Adrenal gland (tissue), 12 donors: ENCODE results near the gene DUSP1. TPM values are rescaled to one million over a fixed set of nuclear protein-coding genes. Genes with fewer than 3 reads are reported as not detected.
A peak's percentile ranks its signal among the peaks of the same experiment; 100 is the strongest.

Experiments
- DNase-seq, 7 donors: peaks; one replicate each; pipeline ENCODE4 v3.0.0-alpha.2; 2019 to 2020
- H3K27ac ChIP-seq, 5 donors: fragments of 200-600 bp; sonication (generic) in 4 of 5; 1 replicate in 3 of 5; 2 replicates in 2 of 5; pipeline versions ENCODE4 v1.5.1 to v1.8.0; 2016 to 2020; ENCODE audit warnings: mild to moderate bottlenecking in 1 of 5
- H3K27me3 ChIP-seq: fragments of 200-600 bp; 2 replicates; pipeline ENCODE4 v1.8.0; 2021
- H3K36me3 ChIP-seq, 2 donors: fragments of 200-600 bp; replicated peaks in 1 of 2; 1 replicate in 1 of 2; 2 replicates in 1 of 2; pipeline versions ENCODE4 v1.5.1 to v1.8.0; 2018 to 2022
- H3K4me1 ChIP-seq, 2 donors: fragments of 200-600 bp; replicated peaks in 1 of 2; 1 replicate in 1 of 2; 2 replicates in 1 of 2; pipeline versions ENCODE4 v1.5.1 to v1.8.0; 2018 to 2021
- H3K4me3 ChIP-seq, 4 donors: fragments of 200-600 bp; sonication (generic) in 3 of 4; one replicate each; pipeline ENCODE4 v1.5.1; 2016 to 2018
- H3K9me3 ChIP-seq, 3 donors: fragments of 200-600 bp; sonication (generic) in 1 of 3; replicated peaks in 1 of 3; 1 replicate in 2 of 3; 2 replicates in 1 of 3; pipeline versions ENCODE4 v1.5.1 to v1.8.0; 2016 to 2021
- POLR2A ChIP-seq, 2 donors: fragments of 450-650 bp; IDR thresholded peaks; one replicate each; pipeline ENCODE4 v1.6.1; 2017; ENCODE audit warnings: antibody characterized with exemption in 2 of 2, mild to moderate bottlenecking in 2 of 2, moderate library complexity in 1 of 2
- WGBS, 4 donors: extraction: QIAGEN DNeasy Blood & Tissue Kit in 2 of 4; methylation state at CpG; one replicate each; pipeline versions ENCODE4 v1.1.5 to v1.1.7; 2013 to 2017; 5-methylcytosine and 5-hydroxymethylcytosine counted together
- intact Hi-C, 2 donors: fragments of 100-400 bp; cut with DNase I; formaldehyde crosslinking; loops; one replicate each; pipeline versions ENCODE4 v1.14.1 to v1.15.0; 2022 to 2023
- polyA plus RNA-seq, 3 donors: library from polyadenylated mRNA; stranded (reverse); fragments of 200-250 nt in 2 of 3; fragments of 350-450 nt in 1 of 3; fragmentation: Illumina TruSeq in 1 of 3; extraction: RNeasy Lipid Tissue Mini Kit (QIAGEN cat#74804) in 1 of 3; gene quantifications; one replicate each; pipeline ENCODE4 v1.2.3, GENCODE V29; 2013 to 2014
- total RNA-seq, 9 donors: library from RNA; depleted of rRNA in 4 of 9; stranded (reverse); fragments of >200 nt in 4 of 9; fragments of 120-200 nt in 1 of 9; fragmentation: NEBNext Ultra II Directional in 1 of 9; extraction: Animal tissue kit (Norgen Biotek cat#: 25700) in 1 of 9; gene quantifications; one replicate each; pipeline versions ENCODE4 v1.1.0 to v1.2.4, GENCODE V29; 2013 to 2023
- TF ChIP-seq, protein P1 (sequence below), 6 experiments: fragments of 450-650 bp in 4 of 6; fragments of 200-600 bp in 2 of 6; sonication (generic) in 1 of 6; IDR thresholded peaks; 1 replicate in 5 of 6; 2 replicates in 1 of 6; pipeline versions ENCODE4 v1.5.1 to v1.8.0; 2016 to 2021; ENCODE audit warnings: antibody characterized with exemption in 6 of 6, mild to moderate bottlenecking in 2 of 6, moderate library complexity in 1 of 6
- donor health status: healthy with polysubstance abuse.
- donor health status: Bipolar disorder and iron deficiency.
- donor health status: DM: yes; HTN: yes; CAD: no.
- donor health status: DM: no; HTN: no; CAD: no.
- donor health status: DM: no; HTN: no; CAD: no.
- donor health status: DM: yes; HTN: yes; CAD: no.

The DUSP1 gene
- total and polyA plus RNA-seq, 12 donors = 59.5 to 603 (median 260) TPM

DNA sequence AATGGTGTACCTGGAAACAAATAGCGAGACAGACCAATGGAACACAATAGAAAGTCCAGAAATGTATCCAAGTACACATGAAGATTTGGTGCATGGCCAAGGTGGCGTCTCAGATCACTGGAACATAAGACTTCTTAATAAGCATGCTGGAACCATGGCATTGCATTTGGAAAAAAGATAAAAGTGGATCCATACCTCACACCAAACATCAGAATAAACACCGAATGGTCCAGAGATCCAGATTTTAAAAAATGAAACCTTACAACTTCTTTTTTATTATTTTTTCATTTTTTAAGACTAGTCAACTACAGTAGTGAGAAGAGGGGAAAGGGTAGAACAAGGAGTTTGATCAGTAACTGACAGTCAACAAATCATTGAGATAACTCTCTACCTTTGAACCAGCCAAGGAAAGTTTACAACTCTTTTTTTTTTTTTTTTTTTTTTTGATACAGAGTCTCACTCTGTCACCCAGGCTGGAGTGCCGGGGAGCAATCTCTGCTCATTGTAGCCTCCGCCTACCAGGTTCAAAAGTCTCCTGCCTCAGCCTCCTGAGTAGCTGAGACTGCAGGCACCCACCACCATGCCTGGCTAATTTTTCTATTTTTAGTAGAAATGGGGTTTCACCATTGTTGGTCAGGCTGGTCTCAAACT is 8.8 kb upstream of the DUSP1 start:
- DNase-seq = peak in 2 of 7 donors; percentile 7 to 50
- 95 to 96% (median 96%) methylated on average over 5 of the region's 5 CpGs for WGBS, 4 donors
- no peaks in the 10 kb centered on the region for H3K36me3 ChIP-seq
- no peaks in the 10 kb centered on the region for H3K9me3 ChIP-seq
- TF ChIP-seq, protein P1, sequence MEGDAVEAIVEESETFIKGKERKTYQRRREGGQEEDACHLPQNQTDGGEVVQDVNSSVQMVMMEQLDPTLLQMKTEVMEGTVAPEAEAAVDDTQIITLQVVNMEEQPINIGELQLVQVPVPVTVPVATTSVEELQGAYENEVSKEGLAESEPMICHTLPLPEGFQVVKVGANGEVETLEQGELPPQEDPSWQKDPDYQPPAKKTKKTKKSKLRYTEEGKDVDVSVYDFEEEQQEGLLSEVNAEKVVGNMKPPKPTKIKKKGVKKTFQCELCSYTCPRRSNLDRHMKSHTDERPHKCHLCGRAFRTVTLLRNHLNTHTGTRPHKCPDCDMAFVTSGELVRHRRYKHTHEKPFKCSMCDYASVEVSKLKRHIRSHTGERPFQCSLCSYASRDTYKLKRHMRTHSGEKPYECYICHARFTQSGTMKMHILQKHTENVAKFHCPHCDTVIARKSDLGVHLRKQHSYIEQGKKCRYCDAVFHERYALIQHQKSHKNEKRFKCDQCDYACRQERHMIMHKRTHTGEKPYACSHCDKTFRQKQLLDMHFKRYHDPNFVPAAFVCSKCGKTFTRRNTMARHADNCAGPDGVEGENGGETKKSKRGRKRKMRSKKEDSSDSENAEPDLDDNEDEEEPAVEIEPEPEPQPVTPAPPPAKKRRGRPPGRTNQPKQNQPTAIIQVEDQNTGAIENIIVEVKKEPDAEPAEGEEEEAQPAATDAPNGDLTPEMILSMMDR (IDR thresholded peaks at IDR 0.05) = no peak
- no peak for TF ChIP-seq POLR2A (IDR thresholded peaks at IDR 0.05)
- no peaks in the 10 kb centered on the region for H3K27me3 ChIP-seq
- H3K4me3 ChIP-seq = no peak overlapping the region
- intact Hi-C loops = loop anchor here (5.0 to 10.0 kb wide), 2 partner anchors 52 to 125 kb away; partner anchors contain the start of gene ERGIC1 (in 1 of the 2)
- H3K27ac ChIP-seq = no peak overlapping the region
- H3K4me1 ChIP-seq = peaks cover 5 to 24% of the 10 kb centered on the region in 2 donors

DNA sequence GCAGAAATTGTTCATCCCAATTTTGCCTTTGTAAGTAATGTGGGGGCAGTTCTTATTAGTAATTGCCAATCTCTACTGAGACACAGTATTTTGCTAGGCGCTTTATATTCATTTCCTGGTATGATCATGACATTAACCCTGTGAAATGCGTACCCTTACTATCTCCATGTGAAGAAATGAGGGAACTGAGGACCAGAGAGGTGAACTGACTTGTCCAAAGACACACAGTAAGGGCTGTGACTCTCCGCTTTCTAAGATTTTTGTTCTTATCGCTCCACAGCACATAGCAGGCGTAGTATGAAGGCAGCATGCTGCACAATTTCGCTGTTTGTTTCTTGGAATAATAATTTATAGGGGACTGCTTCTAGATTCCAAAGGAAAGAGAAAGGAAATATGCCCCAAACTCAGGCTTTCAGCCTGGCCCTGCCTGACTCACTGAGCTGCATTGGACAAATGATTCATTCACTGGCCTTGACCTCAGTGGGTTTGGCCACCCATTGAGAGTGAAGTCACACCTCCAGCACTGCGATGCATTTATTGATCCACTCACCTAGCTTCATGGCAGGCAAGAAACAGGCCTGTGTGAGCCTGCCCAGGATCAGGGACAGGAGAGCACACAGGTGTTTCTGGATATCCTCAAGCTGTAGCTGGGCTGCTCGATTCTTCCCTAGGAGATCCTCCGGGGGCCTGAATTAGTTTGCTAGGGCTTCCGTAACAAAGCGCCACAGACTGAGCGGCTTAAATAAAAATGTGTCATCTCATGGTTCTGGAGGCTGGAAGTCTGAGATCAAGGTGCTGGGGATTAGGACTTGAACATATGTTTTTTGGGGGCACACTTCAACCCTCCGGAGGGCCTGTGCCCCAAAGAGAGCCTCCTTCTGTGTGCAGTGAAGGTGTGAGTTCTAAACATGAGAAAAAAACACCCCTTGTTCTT is 7.2 kb upstream of the DUSP1 start:
- H3K27ac ChIP-seq = peak overlapping the region; percentile 67 to 96 (median 87)
- H3K36me3 ChIP-seq = no peaks in the 10 kb centered on the region
- 63 to 72% (median 67%) methylated on average over 13 of the region's 13 CpGs for WGBS, 4 donors
- peak; percentile 63 to 88 (median 84) for DNase-seq
- H3K27me3 ChIP-seq = no peaks in the 10 kb centered on the region
- peaks cover 18 to 40% of the 10 kb centered on the region in 2 donors for H3K4me1 ChIP-seq
- no peak overlapping the region for H3K4me3 ChIP-seq
- intact Hi-C loops = loop anchor here in 1 of 2 donors (10.0 kb wide), 1 partner anchor 127 kb away; no protein-coding TSS in a partner anchor
- TF ChIP-seq POLR2A (IDR thresholded peaks at IDR 0.05) = no peak
- TF ChIP-seq, protein P1 (IDR thresholded peaks at IDR 0.05) = no peak
- H3K9me3 ChIP-seq = no peaks in the 10 kb centered on the region

DNA sequence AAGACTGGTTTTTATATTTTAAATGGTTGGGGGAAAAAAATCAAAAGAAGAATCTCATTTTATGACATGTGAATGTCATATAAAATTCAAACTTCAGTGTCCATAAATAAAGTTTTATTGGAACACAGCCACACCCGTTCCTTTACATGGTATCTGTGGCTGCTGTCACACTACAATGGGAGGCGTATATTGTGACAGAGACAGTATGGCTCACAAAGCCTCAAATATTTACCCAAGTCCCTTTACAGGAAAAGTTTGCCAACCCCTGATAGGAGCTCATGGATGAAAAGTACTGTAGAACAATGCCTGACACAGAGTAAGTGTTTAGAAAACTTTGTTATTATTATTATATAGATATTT is 5.2 kb upstream of the DUSP1 start:
- intact Hi-C loops = loop anchor here in 1 of 2 donors (10.0 kb wide), 1 partner anchor 129 kb away; no protein-coding TSS in a partner anchor
- 89 to 93% (median 91%) methylated on average over 2 of the region's 2 CpGs for WGBS, 4 donors
- peak overlapping the region in 4 of 5 donors; percentile 1 to 100 (median 100) for H3K27ac ChIP-seq
- TF ChIP-seq, protein P1 (IDR thresholded peaks at IDR 0.05) = no peak
- no peak for TF ChIP-seq POLR2A (IDR thresholded peaks at IDR 0.05)
- peaks cover 26 to 58% of the 10 kb centered on the region in 2 donors for H3K4me1 ChIP-seq
- H3K36me3 ChIP-seq = no peaks in the 10 kb centered on the region
- DNase-seq = no peak
- H3K27me3 ChIP-seq = no peaks in the 10 kb centered on the region
- no peaks in the 10 kb centered on the region for H3K9me3 ChIP-seq
- H3K4me3 ChIP-seq = no peak overlapping the region
